MG63 (cell line): Measurements from ENCODE around the gene C6orf62. TPM values are rescaled to one million over a fixed set of nuclear protein-coding genes. Genes with fewer than 3 reads are reported as not detected.
"Not testable (repeated sequence)": the region's sequence is repeated elsewhere in the genome, so short reads cannot be mapped to it uniquely, and the experiment has no call there.

Experiments used
- DNase-seq: peaks from one replicate; pipeline ENCODE4 v3.0.0-alpha.2; 2020
- H3K27me3 ChIP-seq: fragments of 250-450 bp; sonication (Bioruptor Pico); 2 replicates; pipeline ENCODE4 v1.5.1; 2020; ENCODE audit warnings: mild to moderate bottlenecking, moderate library complexity
- H3K36me3 ChIP-seq: fragments of 250-450 bp; sonication (Bioruptor Pico); 2 replicates; pipeline ENCODE4 v1.5.1; 2020; ENCODE audit warnings: mild to moderate bottlenecking, moderate library complexity
- H3K4me3 ChIP-seq: fragments of 250-450 bp; sonication (Bioruptor Pico); 2 replicates; pipeline ENCODE4 v1.5.1; 2020; ENCODE audit warnings: mild to moderate bottlenecking, moderate library complexity
- H3K9me3 ChIP-seq: fragments of 250-450 bp; sonication (Bioruptor Pico); 2 replicates; pipeline ENCODE4 v1.5.1; 2020; ENCODE audit warnings: mild to moderate bottlenecking, moderate library complexity
- total RNA-seq: library from RNA; depleted of rRNA; stranded (reverse); fragments of >200 nt; shearing (Covaris generic); gene quantifications from 2 replicates; pipeline ENCODE4 v1.2.3, GENCODE V29; 2014; ENCODE audit warnings: low replicate concordance

Gene C6orf62
- total RNA-seq, 1 experiment from 2014 or later, result 59.1 TPM

DNA sequence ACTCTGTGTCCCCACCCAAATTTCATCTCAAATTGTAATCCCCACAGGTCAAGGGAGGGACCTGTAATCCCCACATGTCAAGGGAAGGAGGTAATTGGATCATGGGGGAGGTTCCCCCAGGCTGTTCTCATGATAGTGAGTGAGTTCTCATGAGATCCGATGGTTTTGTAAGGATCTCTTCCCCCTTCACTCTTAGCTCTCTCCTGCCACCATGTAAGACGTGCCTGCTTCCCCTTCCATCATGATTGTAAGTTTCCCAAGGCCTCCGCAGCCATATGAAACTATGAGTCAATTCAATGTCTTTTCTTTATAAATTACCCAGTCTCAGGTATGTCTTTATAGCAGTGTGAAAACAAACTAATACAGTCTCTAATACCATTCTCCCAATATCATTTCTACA is 31.9 kb upstream of the C6orf62 start:
- H3K27me3 ChIP-seq, H3K9me3 ChIP-seq, H3K4me3 ChIP-seq, H3K36me3 ChIP-seq, DNase-seq: not testable (repeated sequence)

- no peaks in the 10 kb centered on the region for H3K36me3 ChIP-seq
- no peak overlapping the region for H3K4me3 ChIP-seq
- no peak for DNase-seq
- H3K9me3 ChIP-seq, result no peaks in the 10 kb centered on the region
- H3K27me3 ChIP-seq, result no peaks in the 10 kb centered on the region
These were observed 30.3 kb upstream of the C6orf62 start for GRCh38 chr6:24749297-24749696.

GRCh38 chr6:24744911-24745310 is 26.0 kb upstream of the C6orf62 start:
- Histone ChIP-seq H3K27me3 (no peaks in the 10 kb centered on the region), H3K9me3 (no peaks in the 10 kb centered on the region), H3K36me3 (no peaks in the 10 kb centered on the region), H3K4me3 (no peak overlapping the region)
- DNase-seq, result no peak

- Histone ChIP-seq H3K27me3 (no peaks in the 10 kb centered on the region), H3K36me3 (no peaks in the 10 kb centered on the region), H3K4me3 (no peak overlapping the region), H3K9me3 (no peaks in the 10 kb centered on the region)
- no peak for DNase-seq
These were observed 25.0 kb upstream of the C6orf62 start for GRCh38 chr6:24743944-24744335.

GRCh38 chr6:24743265-24743943 is 24.4 kb upstream of the C6orf62 start:
- no peaks in the 10 kb centered on the region for H3K9me3 ChIP-seq
- H3K36me3 ChIP-seq, result no peaks in the 10 kb centered on the region
- peak; percentile 62 for DNase-seq
- no peaks in the 10 kb centered on the region for H3K27me3 ChIP-seq
- peak overlapping the region; percentile 16; the same call in 1 of the 2 replicates for H3K4me3 ChIP-seq

- H3K4me3 ChIP-seq, result no peak overlapping the region
- no peak for DNase-seq
- H3K9me3 ChIP-seq, result no peaks in the 10 kb centered on the region
- H3K27me3 ChIP-seq, result no peaks in the 10 kb centered on the region
- no peaks in the 10 kb centered on the region for H3K36me3 ChIP-seq
These were observed 23.3 kb upstream of the C6orf62 start for GRCh38 chr6:24742216-24742738.

DNA sequence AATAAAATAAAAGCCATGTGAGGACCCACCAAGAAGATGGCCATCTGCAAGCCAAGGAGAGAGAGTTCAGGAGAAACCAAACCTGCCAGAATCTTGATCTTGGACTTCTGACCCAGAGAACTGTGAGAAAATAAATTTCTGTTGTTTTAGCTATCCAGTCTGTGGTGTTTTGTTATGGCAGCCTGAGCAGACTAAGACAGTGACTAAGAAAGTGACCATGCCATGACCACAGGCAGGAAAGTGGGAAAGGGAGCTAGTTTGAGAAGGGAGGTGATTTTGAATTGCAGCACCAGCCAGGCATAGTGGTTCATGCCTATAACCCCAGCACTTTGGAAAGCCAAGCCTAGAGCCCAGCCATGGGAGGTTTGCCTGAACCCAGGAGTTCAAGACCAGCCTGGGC is 21.9 kb upstream of the C6orf62 start:
- no peak overlapping the region for H3K4me3 ChIP-seq
- no peaks in the 10 kb centered on the region for H3K27me3 ChIP-seq
- no peaks in the 10 kb centered on the region for H3K9me3 ChIP-seq
- H3K36me3 ChIP-seq, result no peaks in the 10 kb centered on the region
- no peak for DNase-seq

GRCh38 chr6:24738741-24739140 is 19.8 kb upstream of the C6orf62 start:
- Histone ChIP-seq H3K27me3 (no peaks in the 10 kb centered on the region), H3K4me3 (no peak overlapping the region)
- no peak for DNase-seq

DNA sequence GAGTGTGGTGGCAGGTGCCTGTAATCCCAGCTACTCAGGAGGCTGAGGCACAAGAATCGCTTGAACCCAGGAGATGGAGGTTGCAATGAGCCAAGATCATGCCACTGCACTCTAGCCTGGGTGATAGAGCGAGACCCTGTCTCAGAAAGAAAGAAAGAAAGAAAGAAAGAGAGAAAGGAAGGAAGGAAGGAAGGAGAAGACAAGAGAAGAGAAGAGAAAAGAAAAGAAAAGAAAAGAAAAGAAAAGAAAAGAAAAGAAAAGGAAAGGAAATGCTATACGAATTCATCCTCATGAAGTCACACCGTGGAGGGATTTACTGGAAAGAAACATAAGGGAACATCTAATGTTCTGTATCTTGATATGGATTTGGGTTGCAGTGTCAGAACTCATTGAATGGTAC is 15.8 kb upstream of the C6orf62 start:
- not testable (repeated sequence) for H3K36me3 ChIP-seq, DNase-seq, H3K4me3 ChIP-seq, H3K9me3 ChIP-seq, H3K27me3 ChIP-seq

More at GRCh38 chr6:24738741-24739140, 19.8 kb upstream of the C6orf62 start:
- no peaks in the 10 kb centered on the region for H3K9me3 ChIP-seq
- H3K36me3 ChIP-seq, result no peaks in the 10 kb centered on the region

GRCh38 chr6:24734166-24734565 is 15.2 kb upstream of the C6orf62 start:
- Histone ChIP-seq H3K27me3 (no peaks in the 10 kb centered on the region), H3K36me3 (no peaks in the 10 kb centered on the region), H3K9me3 (no peaks in the 10 kb centered on the region), H3K4me3 (no peak overlapping the region)
- no peak for DNase-seq

DNA sequence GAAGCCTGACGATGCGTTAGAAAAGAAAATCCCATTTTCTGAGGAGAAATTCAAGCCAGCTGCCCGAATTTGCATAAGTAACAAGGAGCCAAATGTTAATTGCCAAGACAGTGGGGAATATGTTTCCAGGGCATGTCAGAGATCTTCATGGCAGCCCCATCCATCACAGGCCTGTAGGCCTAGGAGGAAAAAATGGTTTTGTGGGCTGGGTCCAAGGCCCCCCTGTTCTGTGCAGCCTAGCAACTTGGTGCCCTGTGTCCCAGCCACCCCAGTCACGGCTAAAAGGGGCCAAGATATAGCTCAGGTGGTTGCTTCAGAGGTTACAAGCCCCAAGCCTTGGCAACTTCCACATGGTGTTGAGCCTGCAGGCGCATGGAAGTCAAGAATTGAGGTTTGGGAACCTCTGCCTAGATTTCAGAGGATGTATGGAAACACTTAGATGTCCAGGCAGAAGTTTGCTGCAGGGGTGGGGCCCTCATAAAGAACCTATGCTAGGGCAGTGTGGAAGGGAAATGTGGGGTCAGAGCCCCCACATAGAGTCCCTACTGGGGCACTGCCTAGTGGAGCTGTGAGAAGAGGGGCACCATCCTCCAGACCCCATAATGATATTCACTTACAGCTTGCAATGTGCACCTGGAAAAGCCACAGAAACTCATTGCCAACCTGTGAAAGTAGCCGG is 12.6 kb upstream of the C6orf62 start:
- H3K4me3 ChIP-seq, H3K9me3 ChIP-seq, H3K27me3 ChIP-seq, H3K36me3 ChIP-seq, DNase-seq: not testable (repeated sequence)

DNA sequence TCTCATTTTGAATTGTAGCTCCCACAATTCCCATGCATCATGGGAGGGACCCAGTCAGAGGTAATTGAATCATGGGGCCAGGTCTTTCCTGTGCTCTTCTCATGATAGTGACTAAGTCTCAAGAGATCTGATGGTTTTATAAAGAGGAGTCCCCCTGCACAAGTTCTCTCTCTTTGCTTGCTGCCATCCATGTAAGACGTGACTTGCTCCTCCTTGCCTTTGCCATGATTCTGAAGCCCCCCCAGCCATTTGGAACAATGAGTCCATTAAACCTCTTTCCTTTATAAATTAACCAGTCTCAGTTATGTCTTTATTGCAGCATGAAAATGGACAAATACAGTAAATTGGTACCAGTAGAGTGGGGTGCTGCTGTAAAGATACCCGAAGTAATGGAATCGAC is 11.7 kb upstream of the C6orf62 start:
- not testable (repeated sequence) for H3K36me3 ChIP-seq, H3K4me3 ChIP-seq, H3K27me3 ChIP-seq, H3K9me3 ChIP-seq, DNase-seq

DNA sequence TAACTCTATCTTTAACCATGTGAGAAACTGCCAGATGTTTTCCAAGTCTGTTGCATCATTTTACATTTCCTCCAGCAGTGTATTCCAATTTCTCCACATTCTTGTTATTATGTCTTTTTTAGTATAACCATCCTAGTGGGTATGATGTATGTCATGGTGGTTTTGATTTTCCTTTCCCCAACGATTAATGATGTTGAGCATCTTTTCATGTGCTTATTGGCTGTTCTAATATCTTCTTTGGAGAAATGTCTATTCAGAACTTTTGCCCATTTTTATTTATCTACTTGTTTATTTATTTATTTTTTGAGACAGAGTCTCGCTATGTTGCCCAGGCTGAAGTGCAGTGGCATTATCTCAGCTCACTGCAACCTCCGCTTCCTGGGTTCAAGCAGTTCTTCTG is 4.3 kb upstream of the C6orf62 start:
- peaks cover 10% of the 10 kb centered on the region for H3K36me3 ChIP-seq
- no peaks in the 10 kb centered on the region for H3K27me3 ChIP-seq
- no peak overlapping the region for H3K4me3 ChIP-seq
- H3K9me3 ChIP-seq, result no peaks in the 10 kb centered on the region
- no peak for DNase-seq

- no peak for DNase-seq
- H3K4me3 ChIP-seq, result peak overlapping the region; percentile 87
- peaks cover 27% of the 10 kb centered on the region for H3K36me3 ChIP-seq
- H3K9me3 ChIP-seq, result no peaks in the 10 kb centered on the region
- no peaks in the 10 kb centered on the region for H3K27me3 ChIP-seq
These were observed 2.7 kb upstream of the C6orf62 start for GRCh38 chr6:24721461-24722215.

GRCh38 chr6:24720604-24721460 is 1.9 kb upstream of the C6orf62 start:
- Histone ChIP-seq H3K9me3 (no peaks in the 10 kb centered on the region), H3K27me3 (no peaks in the 10 kb centered on the region), H3K36me3 (peaks cover 33% of the 10 kb centered on the region), H3K4me3 (peak overlapping the region; percentile 87)
- DNase-seq, result peak; percentile 98

DNA sequence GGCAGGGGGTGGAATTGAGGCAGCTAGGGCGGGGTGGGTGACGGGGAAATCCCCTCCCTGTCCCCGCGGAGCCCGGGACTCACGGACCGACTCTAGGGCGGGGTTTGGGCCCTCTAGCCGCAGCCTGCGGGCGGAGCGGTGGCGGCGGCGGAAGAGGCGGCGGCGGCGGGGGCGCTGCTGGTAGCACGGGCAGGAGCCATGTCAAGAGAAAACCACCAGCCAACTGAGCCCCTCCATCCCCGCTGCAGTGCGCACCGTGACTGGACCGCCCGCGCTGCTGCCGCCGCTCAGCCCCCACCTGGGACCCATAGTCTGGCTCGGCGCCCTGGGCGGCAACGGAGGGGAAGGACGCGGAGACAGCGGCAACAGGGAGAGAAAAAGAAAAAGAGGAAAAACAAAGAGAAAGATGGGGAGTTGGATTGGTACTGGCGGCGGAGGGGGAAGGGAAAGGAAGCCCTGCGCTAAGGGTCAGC is 1.2 kb upstream of the C6orf62 start:
- DNase-seq, result peak; percentile 41
- H3K4me3 ChIP-seq, result peak overlapping the region; percentile 87
- H3K27me3 ChIP-seq, result no peaks in the 10 kb centered on the region
- peaks cover 38% of the 10 kb centered on the region for H3K36me3 ChIP-seq
- no peaks in the 10 kb centered on the region for H3K9me3 ChIP-seq
